WI38 (cell line): ENCODE data around the gene ARMC9.
"Not testable (repeated sequence)": the region's sequence is repeated elsewhere in the genome, so short reads cannot be mapped to it uniquely, and the experiment has no call there.

Experiments used
- H3K4me3 ChIP-seq: 2 replicates; pipeline ENCODE4 v1.5.1; 2011; ENCODE audit warnings: low read depth, mild to moderate bottlenecking, control low read depth, low read length
- TF ChIP-seq, protein P1 (sequence below): IDR thresholded peaks from 2 replicates; pipeline ENCODE4 v1.5.1; 2012; ENCODE audit warnings: low read depth, mild to moderate bottlenecking, control low read depth, low read length

The ARMC9 gene

DNA sequence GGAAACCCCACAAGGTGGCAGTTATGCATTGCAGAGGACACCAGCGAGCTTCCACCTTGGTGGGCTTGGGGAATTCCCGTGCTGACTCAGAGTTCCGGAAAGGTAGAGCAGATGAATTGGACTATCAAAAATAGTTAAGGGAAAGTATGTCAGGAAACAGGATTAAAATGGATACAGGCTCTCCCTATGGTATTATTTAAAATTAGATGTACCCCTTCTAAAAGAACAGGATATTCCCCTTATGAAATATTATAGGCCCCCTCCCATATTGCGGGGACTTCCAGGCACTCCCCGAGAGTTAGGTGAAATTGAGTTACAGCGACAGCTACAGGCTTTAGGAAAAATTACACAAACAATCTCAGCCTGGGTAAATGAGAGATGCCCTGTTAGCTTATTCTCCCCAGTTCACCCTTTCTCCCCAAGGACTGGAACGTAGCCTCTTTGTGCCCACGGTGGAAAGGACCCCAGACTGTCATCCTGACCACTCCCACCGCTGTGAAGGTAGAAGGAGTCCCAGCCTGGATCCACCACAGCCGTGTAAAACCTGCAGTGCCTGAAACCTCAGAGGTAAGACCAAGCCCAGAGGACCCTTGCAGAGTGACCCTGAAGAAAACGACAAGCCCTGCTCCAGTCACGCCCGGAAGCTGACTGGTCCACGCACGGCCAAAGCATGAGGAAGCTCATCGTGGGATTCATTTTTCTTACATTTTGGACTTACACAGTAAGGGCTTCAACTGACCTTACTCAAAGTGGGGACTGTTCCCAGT is 207.4 kb downstream of the ARMC9 start:
- not testable (repeated sequence) for H3K4me3 ChIP-seq
- TF ChIP-seq, protein P1, sequence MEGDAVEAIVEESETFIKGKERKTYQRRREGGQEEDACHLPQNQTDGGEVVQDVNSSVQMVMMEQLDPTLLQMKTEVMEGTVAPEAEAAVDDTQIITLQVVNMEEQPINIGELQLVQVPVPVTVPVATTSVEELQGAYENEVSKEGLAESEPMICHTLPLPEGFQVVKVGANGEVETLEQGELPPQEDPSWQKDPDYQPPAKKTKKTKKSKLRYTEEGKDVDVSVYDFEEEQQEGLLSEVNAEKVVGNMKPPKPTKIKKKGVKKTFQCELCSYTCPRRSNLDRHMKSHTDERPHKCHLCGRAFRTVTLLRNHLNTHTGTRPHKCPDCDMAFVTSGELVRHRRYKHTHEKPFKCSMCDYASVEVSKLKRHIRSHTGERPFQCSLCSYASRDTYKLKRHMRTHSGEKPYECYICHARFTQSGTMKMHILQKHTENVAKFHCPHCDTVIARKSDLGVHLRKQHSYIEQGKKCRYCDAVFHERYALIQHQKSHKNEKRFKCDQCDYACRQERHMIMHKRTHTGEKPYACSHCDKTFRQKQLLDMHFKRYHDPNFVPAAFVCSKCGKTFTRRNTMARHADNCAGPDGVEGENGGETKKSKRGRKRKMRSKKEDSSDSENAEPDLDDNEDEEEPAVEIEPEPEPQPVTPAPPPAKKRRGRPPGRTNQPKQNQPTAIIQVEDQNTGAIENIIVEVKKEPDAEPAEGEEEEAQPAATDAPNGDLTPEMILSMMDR, result peak; percentile 30; the same call in 1 of the 2 replicates

DNA sequence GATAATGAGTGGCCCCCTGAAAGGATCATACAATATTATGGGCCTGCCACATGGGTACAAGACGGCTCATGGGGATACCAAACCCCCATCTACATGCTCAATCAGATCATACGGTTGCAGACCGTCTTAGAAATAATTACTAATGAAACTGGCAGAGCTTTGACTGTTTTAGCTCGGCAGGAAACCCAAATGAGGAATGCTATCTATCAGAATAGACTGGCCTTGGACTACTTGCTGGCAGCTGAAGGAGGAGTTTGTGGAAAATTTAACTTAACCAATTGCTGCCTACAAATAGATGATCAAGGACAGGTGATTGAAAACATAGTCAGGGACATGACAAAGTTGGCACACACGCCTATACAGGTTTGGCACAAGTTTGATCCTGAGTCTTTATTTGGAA is 209.3 kb downstream of the ARMC9 start:
- not testable (repeated sequence) for H3K4me3 ChIP-seq

DNA sequence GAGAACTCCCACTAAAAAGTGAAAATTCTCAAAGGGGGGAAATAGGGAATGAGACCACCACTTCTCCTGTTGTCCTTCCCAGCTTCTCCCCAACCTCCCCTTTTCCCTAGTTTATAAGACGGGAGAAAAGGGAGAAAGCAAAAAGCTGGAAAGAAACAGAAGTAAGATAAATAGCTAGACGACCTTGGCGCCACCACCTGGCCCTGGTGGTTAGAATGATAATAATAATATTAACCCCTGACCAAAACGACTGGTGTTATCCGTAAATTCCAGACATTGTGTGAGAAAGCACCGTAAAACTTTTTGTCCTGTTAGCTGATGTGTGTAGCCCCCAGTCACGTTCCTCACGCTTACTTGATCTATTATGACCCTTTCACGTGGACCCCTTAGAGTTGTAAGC is 209.9 kb downstream of the ARMC9 start:
- H3K4me3 ChIP-seq, result not testable (repeated sequence)

DNA sequence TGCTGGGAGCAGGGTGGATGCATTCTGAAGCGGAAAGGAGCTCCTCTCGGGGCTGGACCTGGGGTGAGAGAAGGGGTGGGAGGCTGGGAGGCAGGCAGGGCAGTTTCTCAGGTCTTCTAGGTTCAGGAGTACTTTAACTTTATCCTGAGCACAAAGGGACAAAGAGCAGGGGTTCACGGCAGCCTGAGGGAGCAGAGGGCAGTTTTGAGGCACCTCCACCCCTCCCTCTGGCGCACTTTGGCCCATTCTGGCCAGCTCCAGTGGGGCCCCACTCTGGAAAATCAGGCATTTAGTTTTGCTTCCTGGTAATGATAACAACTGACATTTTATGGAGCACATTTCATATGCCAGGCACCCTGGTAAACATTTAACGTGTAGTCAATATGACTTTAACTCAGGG is 211.3 kb downstream of the ARMC9 start:
- TF ChIP-seq, protein P1, result no peak
- no peak overlapping the region for H3K4me3 ChIP-seq

DNA sequence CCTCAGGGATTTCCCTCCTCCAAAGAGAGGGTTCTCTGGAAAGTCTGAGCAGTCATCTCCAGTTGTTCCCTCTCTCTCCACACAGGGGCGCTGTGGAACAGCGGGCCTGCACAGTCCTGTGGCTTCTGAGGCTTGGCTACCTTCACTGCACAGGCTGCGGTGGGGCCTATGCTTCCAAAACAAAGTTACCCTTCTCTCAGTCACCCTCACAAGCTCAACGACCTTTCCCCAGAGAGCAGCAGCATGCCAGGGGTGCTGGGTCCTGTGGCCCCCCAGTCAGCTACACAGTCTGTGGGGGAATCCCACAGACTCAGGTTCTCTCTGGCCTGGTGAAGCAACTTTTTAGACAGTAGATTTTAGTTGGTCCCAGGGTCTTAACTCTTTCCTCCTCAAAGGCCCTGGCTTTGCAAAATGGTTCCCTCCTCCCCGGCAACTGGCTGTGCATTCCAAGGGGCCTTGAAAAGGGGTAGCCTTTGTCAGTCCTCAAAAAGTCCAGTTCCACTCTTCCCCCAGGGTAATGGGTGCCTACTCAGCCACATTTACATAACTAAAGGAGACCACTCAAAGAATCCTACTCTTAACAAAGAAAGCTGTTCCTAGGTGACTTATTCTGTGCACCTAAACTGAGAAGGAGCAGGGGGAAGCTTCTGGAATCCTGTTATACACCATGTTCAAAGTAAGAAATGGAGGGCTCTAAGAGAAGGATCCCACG is 212.0 kb downstream of the ARMC9 start:
- H3K4me3 ChIP-seq, result no peak overlapping the region
- TF ChIP-seq, protein P1, result 0 out of 2 replicates have a peak, but pooled peaks have one; percentile 24

DNA sequence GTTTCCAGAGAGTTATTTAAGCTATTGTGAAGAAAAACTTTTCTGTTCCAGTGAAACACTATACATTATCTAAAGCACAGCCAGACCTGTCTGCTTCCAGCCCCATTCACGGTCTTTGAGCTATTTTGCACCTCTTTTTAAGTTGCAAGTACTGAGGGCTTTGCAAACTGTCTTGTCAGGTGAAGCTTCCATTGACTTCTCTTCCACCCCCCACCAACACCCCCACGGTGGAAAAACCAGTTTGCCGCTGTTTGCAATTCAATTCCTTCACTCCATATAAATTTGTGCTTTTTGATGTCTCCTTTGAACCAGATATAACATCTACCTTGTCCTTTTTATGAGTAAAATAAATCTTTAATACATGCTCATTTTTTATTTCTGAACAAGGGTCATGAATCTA is 212.8 kb downstream of the ARMC9 start:
- H3K4me3 ChIP-seq, result no peak overlapping the region
- TF ChIP-seq, protein P1, result no peak

DNA sequence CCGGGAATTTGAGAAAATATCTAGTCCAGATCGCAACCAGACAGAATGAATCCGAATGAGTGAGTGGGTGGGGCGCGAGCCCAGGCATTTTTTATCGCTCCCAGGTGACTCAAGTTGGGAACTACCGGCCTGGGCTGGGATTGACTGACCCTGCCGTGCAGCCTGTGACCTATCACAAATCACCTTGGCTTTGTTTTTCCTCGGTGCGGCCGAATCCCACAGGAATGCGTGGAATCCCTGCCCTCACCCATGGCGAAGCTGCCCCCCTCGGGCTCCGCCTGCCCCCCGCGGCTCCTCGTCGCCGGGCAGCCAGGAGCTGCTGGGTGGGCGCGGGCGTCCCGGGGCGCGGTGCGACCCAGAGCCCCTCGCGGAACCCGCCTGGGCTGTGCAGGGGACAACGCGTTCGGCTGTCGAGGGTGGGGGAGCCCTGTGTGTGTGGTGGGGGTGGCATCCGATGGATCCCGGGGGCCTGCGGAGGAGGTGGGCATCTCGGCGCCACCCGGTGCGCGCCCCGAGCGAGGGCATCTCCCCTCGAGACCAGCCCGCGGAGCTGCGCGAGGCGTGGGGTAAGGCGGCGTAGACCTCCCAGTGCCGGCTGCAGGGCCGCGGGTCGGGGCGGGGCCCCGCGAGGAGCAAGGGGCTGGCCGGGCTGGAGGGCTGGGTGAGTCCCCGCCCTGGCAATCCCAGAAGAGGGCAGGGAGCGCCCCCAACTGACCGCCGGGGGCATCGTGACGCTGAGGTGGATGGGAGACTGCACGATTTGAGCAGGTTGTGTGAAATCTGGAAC is 213.6 kb downstream of the ARMC9 start:
- peak overlapping the region; percentile 71 for H3K4me3 ChIP-seq

More for the DNA sequence above, 213.6 kb downstream of the ARMC9 start:
- TF ChIP-seq, protein P1, result peak; percentile 93
